ENCODE measurements around the gene MDM2. TPM values are rescaled to one million over a fixed set of nuclear protein-coding genes. Genes with fewer than 3 reads are reported as not detected.

The MDM2 gene
- total RNA-seq, 1 experiment from 2014 or later: 159 TPM

- Mint-ChIP-seq H3K27me3 (ENCODE audit: low read depth) (no peaks in the 10 kb centered on the region; the same call in 1 of the 2 replicates), H3K27ac (no peak overlapping the region), H3K4me3 (no peak overlapping the region), H3K36me3 (ENCODE audit: insufficient read depth in 1 of 3, low read depth in 3 of 3) (no peaks in the 10 kb centered on the region), H3K4me1 (peaks cover 5 to 9% of the 10 kb centered on the region in 2 experiments), H3K9me3 (no peaks in the 10 kb centered on the region)
- Histone ChIP-seq H3T11ph (ENCODE audit: low read length) (no peak overlapping the region), H2BK15ac (ENCODE audit: low read depth, low read length) (no peak overlapping the region), H3K23ac (ENCODE audit: insufficient read length, low read depth, low read length) (no peak overlapping the region), H3K27me3 (ENCODE audit: insufficient read depth, low read length) (no peaks in the 10 kb centered on the region), H2AK5ac (ENCODE audit: insufficient read length, low read length) (no peak overlapping the region), H3K9me3 (ENCODE audit: control insufficient read depth, low read depth, low read length) (no peaks in the 10 kb centered on the region), H3K23me2 (ENCODE audit: insufficient read length, low read depth, low read length, poor library complexity, severe bottlenecking) (no peaks in the 10 kb centered on the region), H4K91ac (ENCODE audit: insufficient read length, low read depth, low read length) (no peak overlapping the region), H2AFZ (ENCODE audit: low read length) (no peak overlapping the region), H3K27ac (ENCODE audit: insufficient read length, low read depth, low read length) (no peak overlapping the region), H3K14ac (ENCODE audit: insufficient read depth, low read length) (no peak overlapping the region), H3K79me2 (ENCODE audit: insufficient read depth, low read length) (no peaks in the 10 kb centered on the region), H4K8ac (replicated peaks; ENCODE audit: insufficient read length, low read depth, low read length) (no peak overlapping the region), H3K4ac (ENCODE audit: low read depth, low read length) (no peak overlapping the region), H2BK20ac (ENCODE audit: low read depth, low read length, poor library complexity, severe bottlenecking) (no peak overlapping the region), H2BK5ac (ENCODE audit: insufficient read length, low read length) (no peak overlapping the region), H3K9ac (ENCODE audit: extremely low read depth, insufficient read length, low read length) (no peak overlapping the region), H3K4me1 (ENCODE audit: insufficient read depth, low read length) (no peaks in the 10 kb centered on the region), H3K18ac (ENCODE audit: insufficient read length, low read depth, low read length) (no peak overlapping the region), H4K20me1 (ENCODE audit: control insufficient read depth, insufficient read depth, insufficient read length) (no peaks in the 10 kb centered on the region), H2BK120ac (ENCODE audit: low read depth, low read length, poor library complexity, severe bottlenecking) (no peak overlapping the region), H4K5ac (ENCODE audit: insufficient read length, low read depth, low read length) (no peak overlapping the region), H3K56ac (ENCODE audit: insufficient read length, low read depth, low read length) (no peak overlapping the region), H3K4me2 (ENCODE audit: insufficient read depth, insufficient read length, low read length) (no peak overlapping the region), H3K79me1 (ENCODE audit: insufficient read depth, low read depth, low read length, poor library complexity, severe bottlenecking) (no peaks in the 10 kb centered on the region), H2BK12ac (ENCODE audit: insufficient read length, low read depth, low read length) (no peak overlapping the region)
- DNase-seq: no peak
- TF ChIP-seq, protein P1, sequence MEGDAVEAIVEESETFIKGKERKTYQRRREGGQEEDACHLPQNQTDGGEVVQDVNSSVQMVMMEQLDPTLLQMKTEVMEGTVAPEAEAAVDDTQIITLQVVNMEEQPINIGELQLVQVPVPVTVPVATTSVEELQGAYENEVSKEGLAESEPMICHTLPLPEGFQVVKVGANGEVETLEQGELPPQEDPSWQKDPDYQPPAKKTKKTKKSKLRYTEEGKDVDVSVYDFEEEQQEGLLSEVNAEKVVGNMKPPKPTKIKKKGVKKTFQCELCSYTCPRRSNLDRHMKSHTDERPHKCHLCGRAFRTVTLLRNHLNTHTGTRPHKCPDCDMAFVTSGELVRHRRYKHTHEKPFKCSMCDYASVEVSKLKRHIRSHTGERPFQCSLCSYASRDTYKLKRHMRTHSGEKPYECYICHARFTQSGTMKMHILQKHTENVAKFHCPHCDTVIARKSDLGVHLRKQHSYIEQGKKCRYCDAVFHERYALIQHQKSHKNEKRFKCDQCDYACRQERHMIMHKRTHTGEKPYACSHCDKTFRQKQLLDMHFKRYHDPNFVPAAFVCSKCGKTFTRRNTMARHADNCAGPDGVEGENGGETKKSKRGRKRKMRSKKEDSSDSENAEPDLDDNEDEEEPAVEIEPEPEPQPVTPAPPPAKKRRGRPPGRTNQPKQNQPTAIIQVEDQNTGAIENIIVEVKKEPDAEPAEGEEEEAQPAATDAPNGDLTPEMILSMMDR (conservative IDR thresholded peaks at IDR 0.05): no peak
- no CpG with 5 or more reads among the region's 13 CpGs for WGBS (ENCODE audit: extremely low coverage, insufficient read length, low lambda C conversion rate)
These were observed 17.7 kb upstream of the MDM2 start for GRCh38 chr12:68790081-68790951.
